Kidney epithelial cell (primary cell): ENCODE data around the gene ABCF2. TPM values are rescaled to one million over a fixed set of nuclear protein-coding genes. Genes with fewer than 3 reads are reported as not detected.

ENCODE experiments used
- DNase-seq: peaks from one replicate; pipeline ENCODE4 v3.0.0-alpha.2; 2010; ENCODE audit warnings: low read depth
- H3K27me3 ChIP-seq: 2 replicates; pipeline ENCODE4 v1.6.0; 2011; ENCODE audit warnings: low read length; ENCODE audit not compliant: control insufficient read depth, insufficient read depth
- H3K36me3 ChIP-seq: 2 replicates; pipeline ENCODE4 v1.5.1; 2011; ENCODE audit warnings: low read length; ENCODE audit not compliant: control insufficient read depth, insufficient read depth
- H3K4me3 ChIP-seq: 2 replicates; pipeline ENCODE4 v1.5.1; 2011; ENCODE audit warnings: low read depth, mild to moderate bottlenecking, control low read depth, low read length
- total RNA-seq: library from RNA; depleted of rRNA; stranded (reverse); fragments of >200 nt; gene quantifications from 2 replicates; pipeline ENCODE4 v1.2.3, GENCODE V29; 2015
- TF ChIP-seq, protein P1 (sequence below): IDR thresholded peaks from 2 replicates; pipeline ENCODE4 v1.5.1; 2011; ENCODE audit warnings: mild to moderate bottlenecking, moderate library complexity, low read length, control low read depth, inconsistent platforms; ENCODE audit not compliant: insufficient read depth, poor library complexity, severe bottlenecking

ABCF2 gene
- total RNA-seq, 1 donor from 2014 or later = 75.4 TPM

DNA sequence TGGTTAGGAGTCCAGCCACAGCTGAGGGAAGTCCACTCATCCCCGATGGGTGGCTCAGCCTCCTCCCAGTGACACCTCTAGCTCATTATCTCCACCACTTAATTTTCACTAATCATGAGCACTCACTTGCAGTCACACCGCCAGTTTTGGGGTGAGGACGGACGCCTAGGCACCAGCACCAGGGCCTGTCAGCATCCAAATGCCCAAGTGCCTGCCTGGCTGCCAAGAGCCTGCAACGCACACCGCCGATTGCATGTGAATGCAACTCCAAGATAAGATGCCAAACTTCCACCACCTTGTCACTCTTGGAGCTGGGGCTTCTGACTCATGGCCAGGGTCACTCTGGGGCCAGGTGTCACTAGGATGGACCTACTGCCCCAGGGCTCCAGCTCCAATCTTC lies 45.9 kb upstream of the ABCF2 start:
- no peaks in the 10 kb centered on the region for H3K36me3 ChIP-seq
- TF ChIP-seq, protein P1, sequence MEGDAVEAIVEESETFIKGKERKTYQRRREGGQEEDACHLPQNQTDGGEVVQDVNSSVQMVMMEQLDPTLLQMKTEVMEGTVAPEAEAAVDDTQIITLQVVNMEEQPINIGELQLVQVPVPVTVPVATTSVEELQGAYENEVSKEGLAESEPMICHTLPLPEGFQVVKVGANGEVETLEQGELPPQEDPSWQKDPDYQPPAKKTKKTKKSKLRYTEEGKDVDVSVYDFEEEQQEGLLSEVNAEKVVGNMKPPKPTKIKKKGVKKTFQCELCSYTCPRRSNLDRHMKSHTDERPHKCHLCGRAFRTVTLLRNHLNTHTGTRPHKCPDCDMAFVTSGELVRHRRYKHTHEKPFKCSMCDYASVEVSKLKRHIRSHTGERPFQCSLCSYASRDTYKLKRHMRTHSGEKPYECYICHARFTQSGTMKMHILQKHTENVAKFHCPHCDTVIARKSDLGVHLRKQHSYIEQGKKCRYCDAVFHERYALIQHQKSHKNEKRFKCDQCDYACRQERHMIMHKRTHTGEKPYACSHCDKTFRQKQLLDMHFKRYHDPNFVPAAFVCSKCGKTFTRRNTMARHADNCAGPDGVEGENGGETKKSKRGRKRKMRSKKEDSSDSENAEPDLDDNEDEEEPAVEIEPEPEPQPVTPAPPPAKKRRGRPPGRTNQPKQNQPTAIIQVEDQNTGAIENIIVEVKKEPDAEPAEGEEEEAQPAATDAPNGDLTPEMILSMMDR = no peak
- DNase-seq = no peak
- H3K4me3 ChIP-seq = no peak overlapping the region
- H3K27me3 ChIP-seq = peaks cover 13% of the 10 kb centered on the region

- DNase-seq = no peak
- Histone ChIP-seq H3K4me3 (no peak overlapping the region), H3K36me3 (no peaks in the 10 kb centered on the region), H3K27me3 (peaks cover 9% of the 10 kb centered on the region)
- TF ChIP-seq, protein P1 = no peak
These were observed 45.4 kb upstream of the ABCF2 start for GRCh38 chr7:151272405-151272804.

GRCh38 chr7:151271699-151272355 lies 44.8 kb upstream of the ABCF2 start:
- Histone ChIP-seq H3K4me3 (no peak overlapping the region), H3K36me3 (no peaks in the 10 kb centered on the region), H3K27me3 (peaks cover 6% of the 10 kb centered on the region)
- DNase-seq = no peak
- TF ChIP-seq, protein P1 = no peak

DNA sequence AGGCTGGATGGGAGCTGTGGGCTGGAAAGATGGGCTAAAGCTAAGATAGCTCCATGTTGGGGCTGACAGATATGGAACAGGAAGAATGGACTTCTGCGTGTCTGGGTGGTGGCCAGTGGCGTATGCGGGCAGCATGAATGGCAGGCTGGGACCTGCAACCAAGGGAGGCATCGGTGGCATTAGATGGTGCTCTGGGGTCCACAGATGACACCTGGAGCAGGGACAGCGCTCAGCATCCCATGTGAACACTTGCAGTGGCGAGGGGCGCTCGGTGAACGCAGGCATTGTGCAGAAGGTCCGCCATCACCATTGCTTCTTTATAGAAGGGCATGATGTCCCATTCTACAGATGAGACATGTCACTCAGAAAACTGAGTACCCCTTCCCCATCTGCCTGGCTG lies 42.5 kb upstream of the ABCF2 start:
- TF ChIP-seq, protein P1 = no peak
- no peak for DNase-seq
- Histone ChIP-seq H3K27me3 (peaks cover 6% of the 10 kb centered on the region), H3K36me3 (no peaks in the 10 kb centered on the region), H3K4me3 (no peak overlapping the region)

DNA sequence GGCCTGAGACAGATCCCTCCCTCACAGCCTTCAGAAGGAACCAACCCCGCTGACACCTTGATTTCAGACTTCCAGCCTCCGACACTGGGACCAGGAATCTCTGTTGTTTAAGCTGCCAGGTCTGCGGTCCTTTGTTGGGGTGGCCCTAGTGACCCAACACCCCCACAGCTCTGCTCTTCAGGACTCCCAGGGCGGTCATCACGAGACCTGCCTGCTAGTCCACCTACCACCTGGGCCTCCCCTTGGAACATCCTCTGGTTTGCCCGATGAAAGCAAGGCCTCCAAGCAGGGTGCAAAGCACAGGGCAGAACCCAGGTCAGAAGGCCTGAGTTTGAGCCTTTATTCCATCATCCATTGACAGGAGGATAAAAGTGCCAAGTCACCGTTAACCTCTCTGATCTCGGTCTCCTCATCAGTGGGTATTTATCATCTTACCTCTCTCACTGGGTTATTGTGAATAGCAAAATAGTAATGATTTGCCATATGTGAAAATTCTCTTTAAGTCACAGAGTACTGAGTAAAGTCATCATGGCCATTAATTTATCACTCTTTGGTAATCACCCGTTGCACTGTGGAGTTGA lies 38.4 kb upstream of the ABCF2 start:
- TF ChIP-seq, protein P1 = no peak
- peaks cover 14% of the 10 kb centered on the region for H3K27me3 ChIP-seq
- H3K4me3 ChIP-seq = no peak overlapping the region
- no peaks in the 10 kb centered on the region for H3K36me3 ChIP-seq
- no peak for DNase-seq

DNA sequence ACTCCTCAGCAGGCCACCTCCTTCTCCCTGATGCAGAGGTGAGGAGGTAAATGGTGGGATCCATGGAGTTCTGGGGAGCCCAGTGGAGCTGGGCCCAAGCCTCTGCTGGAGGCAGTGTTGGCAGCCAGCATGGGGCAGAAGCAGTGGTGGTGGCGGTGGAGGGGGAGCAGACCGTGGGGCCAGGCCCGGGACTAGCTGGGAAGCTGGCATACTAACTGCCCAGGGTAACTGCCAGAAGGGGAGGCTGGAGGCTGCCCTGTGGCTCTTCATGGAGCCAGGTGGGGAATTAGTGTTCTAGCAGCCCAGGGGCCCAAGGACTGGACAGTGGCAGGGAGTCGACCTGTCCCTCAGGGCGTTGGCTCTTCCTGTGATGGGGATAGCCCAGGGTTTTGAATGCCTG lies 37.6 kb upstream of the ABCF2 start:
- no peak overlapping the region for H3K4me3 ChIP-seq
- H3K27me3 ChIP-seq = peaks cover 15% of the 10 kb centered on the region
- no peaks in the 10 kb centered on the region for H3K36me3 ChIP-seq
- DNase-seq = no peak
- TF ChIP-seq, protein P1 = no peak
